Hepatocyte (in vitro differentiated cells): Measurements from ENCODE around the gene PRKAA2.

Experiments
- CTCF ChIP-seq: fragments of 200-600 bp; sonication (generic); IDR thresholded peaks from 2 replicates; pipeline ENCODE4 v1.5.1; 2016; ENCODE audit warnings: antibody characterized with exemption, mild to moderate bottlenecking; ENCODE audit not compliant: poor library complexity
- EZH2 ChIP-seq: fragments of 200-600 bp; sonication (generic); IDR thresholded peaks from 2 replicates; pipeline ENCODE4 v1.6.1; 2016; ENCODE audit warnings: antibody characterized with exemption, mild to moderate bottlenecking, borderline replicate concordance

GRCh38 chr1:56654126-56654923 lies 9.2 kb downstream of the PRKAA2 start:
- TF ChIP-seq CTCF: no peak
- TF ChIP-seq EZH2: no peak
